Esophagus squamous epithelium (tissue), 4 donors: Measurements from ENCODE around the gene ALDH5A1.

Experiments
- POLR2A ChIP-seq, 4 donors: fragments of 450-650 bp; IDR thresholded peaks; one replicate each; pipeline ENCODE4 v1.6.1; 2017; ENCODE audit warnings: antibody characterized with exemption in 4 of 4, mild to moderate bottlenecking in 4 of 4, moderate library complexity in 3 of 4
- TF ChIP-seq, protein P1 (sequence below), 6 experiments: fragments of 450-650 bp in 4 of 6; fragments of 200-600 bp in 2 of 6; sonication (generic) in 2 of 6; IDR thresholded peaks; one replicate each; pipeline ENCODE4 v1.5.1; 2016 to 2019; ENCODE audit warnings: antibody characterized with exemption in 6 of 6, mild to moderate bottlenecking in 4 of 6, moderate library complexity in 4 of 6

DNA sequence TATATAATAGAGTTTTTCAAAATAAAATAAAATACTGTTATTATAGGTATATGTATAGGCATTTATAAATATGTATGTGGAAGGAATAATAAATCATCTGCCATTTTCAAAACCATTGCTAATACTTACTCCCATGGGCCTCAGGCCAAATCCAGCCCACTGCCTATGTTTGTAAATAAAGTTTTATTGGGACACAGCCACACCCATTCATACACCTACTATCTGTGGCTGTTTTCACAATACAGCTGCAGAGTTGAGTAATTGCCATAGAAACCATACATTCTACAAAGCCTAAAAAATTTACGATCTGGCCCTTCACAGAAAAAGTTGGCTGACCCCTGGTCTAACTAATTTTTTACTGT, 9.5 kb downstream of the ALDH5A1 start:
- TF ChIP-seq POLR2A (IDR thresholded peaks at IDR 0.05), result no peak
- TF ChIP-seq, protein P1, sequence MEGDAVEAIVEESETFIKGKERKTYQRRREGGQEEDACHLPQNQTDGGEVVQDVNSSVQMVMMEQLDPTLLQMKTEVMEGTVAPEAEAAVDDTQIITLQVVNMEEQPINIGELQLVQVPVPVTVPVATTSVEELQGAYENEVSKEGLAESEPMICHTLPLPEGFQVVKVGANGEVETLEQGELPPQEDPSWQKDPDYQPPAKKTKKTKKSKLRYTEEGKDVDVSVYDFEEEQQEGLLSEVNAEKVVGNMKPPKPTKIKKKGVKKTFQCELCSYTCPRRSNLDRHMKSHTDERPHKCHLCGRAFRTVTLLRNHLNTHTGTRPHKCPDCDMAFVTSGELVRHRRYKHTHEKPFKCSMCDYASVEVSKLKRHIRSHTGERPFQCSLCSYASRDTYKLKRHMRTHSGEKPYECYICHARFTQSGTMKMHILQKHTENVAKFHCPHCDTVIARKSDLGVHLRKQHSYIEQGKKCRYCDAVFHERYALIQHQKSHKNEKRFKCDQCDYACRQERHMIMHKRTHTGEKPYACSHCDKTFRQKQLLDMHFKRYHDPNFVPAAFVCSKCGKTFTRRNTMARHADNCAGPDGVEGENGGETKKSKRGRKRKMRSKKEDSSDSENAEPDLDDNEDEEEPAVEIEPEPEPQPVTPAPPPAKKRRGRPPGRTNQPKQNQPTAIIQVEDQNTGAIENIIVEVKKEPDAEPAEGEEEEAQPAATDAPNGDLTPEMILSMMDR (IDR thresholded peaks at IDR 0.05), result no peak
